Astrocyte (in vitro differentiated cells and primary cell): ENCODE data around the gene DAB2. TPM values are rescaled to one million over a fixed set of nuclear protein-coding genes. Genes with fewer than 3 reads are reported as not detected.

Experiments used
- DNase-seq: peaks from one replicate; pipeline ENCODE4 v3.0.0-alpha.2; 2010; ENCODE audit warnings: low read depth
- FAIRE-seq: peaks from 2 replicates; lab custom pipeline; 2011; peaks lifted over from hg19 to GRCh38; lab: Jason Lieb, UNC
- H2AFZ ChIP-seq: 2 replicates; pipeline ENCODE4 v1.6.0; 2012; ENCODE audit warnings: low read depth, low read length, inconsistent platforms
- H3K27ac ChIP-seq: 2 replicates; pipeline ENCODE4 v1.5.1; 2011; ENCODE audit warnings: low read depth, low read length, inconsistent platforms
- H3K27me3 ChIP-seq: 2 replicates; pipeline ENCODE4 v1.6.0; 2011; ENCODE audit warnings: low read length, inconsistent platforms; ENCODE audit not compliant: insufficient read depth
- H3K36me3 ChIP-seq: 2 replicates; pipeline ENCODE4 v1.5.1; 2011; ENCODE audit warnings: low read length, inconsistent platforms; ENCODE audit not compliant: insufficient read depth
- H3K4me1 ChIP-seq: 2 replicates; pipeline ENCODE4 v1.5.1; 2011; ENCODE audit warnings: low read length, inconsistent platforms; ENCODE audit not compliant: insufficient read depth
- H3K4me2 ChIP-seq: 2 replicates; pipeline ENCODE4 v1.6.0; 2012; ENCODE audit warnings: low read length, inconsistent platforms
- H3K4me3 ChIP-seq: 2 replicates; pipeline ENCODE4 v1.5.1; 2011; ENCODE audit warnings: low read depth, mild to moderate bottlenecking, low read length, inconsistent platforms; ENCODE audit not compliant: insufficient read depth
- H3K79me2 ChIP-seq: 2 replicates; pipeline ENCODE4 v1.6.0; 2012; ENCODE audit warnings: mild to moderate bottlenecking, low read length, inconsistent platforms; ENCODE audit not compliant: insufficient read depth
- H3K9ac ChIP-seq: 2 replicates; pipeline ENCODE4 v1.6.0; 2012; ENCODE audit warnings: mild to moderate bottlenecking, low read length, inconsistent platforms
- H3K9me3 ChIP-seq: 2 replicates; pipeline ENCODE4 v1.5.1; 2012; ENCODE audit warnings: low read depth, mild to moderate bottlenecking, low read length, inconsistent platforms; ENCODE audit not compliant: insufficient read depth
- H4K20me1 ChIP-seq: 2 replicates; pipeline ENCODE4 v1.6.0; 2012; ENCODE audit warnings: low read length, inconsistent platforms; ENCODE audit not compliant: insufficient read depth
- H3K27ac Mint-ChIP-seq: one replicate; pipeline ENCODE4 v1.8.0; 2021; ENCODE audit warnings: mild to moderate bottlenecking, mixed read lengths; ENCODE audit not compliant: unreplicated experiment
- H3K27me3 Mint-ChIP-seq: one replicate; pipeline ENCODE4 v1.8.0; 2021; ENCODE audit warnings: low read depth, mixed read lengths; ENCODE audit not compliant: unreplicated experiment
- H3K36me3 Mint-ChIP-seq: one replicate; pipeline ENCODE4 v1.8.0; 2021; ENCODE audit warnings: low read depth, mixed read lengths; ENCODE audit not compliant: unreplicated experiment
- H3K4me1 Mint-ChIP-seq: one replicate; pipeline ENCODE4 v1.8.0; 2021; ENCODE audit warnings: low read depth, mixed read lengths; ENCODE audit not compliant: unreplicated experiment
- H3K4me3 Mint-ChIP-seq: one replicate; pipeline ENCODE4 v1.8.0; 2021; ENCODE audit warnings: mild to moderate bottlenecking, moderate library complexity, mixed read lengths; ENCODE audit not compliant: unreplicated experiment
- H3K9me3 Mint-ChIP-seq: one replicate; pipeline ENCODE4 v1.8.0; 2021; ENCODE audit warnings: mild to moderate bottlenecking, mixed read lengths; ENCODE audit not compliant: unreplicated experiment
- EZH2 ChIP-seq: IDR thresholded peaks from 2 replicates; pipeline ENCODE4 v1.6.1; 2012; ENCODE audit warnings: mild to moderate bottlenecking, low read length, inconsistent platforms; ENCODE audit not compliant: insufficient read depth
- total RNA-seq: library from RNA; stranded (reverse); gene quantifications from 2 replicates; pipeline ENCODE4 v1.2.1, GENCODE V29; 2021
- TF ChIP-seq, protein P1 (sequence below): IDR thresholded peaks from 2 replicates; pipeline ENCODE4 v1.5.1; 2011; ENCODE audit warnings: low read depth, mild to moderate bottlenecking, inconsistent platforms, low read length, moderate library complexity; ENCODE audit not compliant: insufficient read depth

The DAB2 gene
- total RNA-seq, 1 donor from 2014 or later: 84.5 TPM

DNA sequence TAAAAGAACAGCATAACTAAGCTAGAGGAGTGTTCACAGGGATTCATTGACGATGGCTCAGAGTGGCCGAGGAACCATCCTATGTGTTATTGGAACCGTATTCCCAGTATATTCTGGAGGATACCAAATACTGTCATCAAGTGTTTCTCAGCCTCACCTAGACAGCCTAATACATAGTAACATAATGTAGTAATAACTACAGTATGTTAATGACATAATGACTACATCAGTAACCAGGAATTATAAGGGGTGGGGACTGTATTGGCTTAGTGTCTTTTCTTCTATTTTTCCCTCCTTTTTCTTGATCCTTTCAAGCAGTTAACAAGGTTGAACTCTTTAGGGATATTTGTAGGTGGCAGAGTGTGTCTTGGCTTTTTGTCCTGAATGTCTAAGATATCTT lies 33.8 kb downstream of the DAB2 start:
- H3K4me1 ChIP-seq: peaks cover 12% of the 10 kb centered on the region
- no peaks in the 10 kb centered on the region for H3K27me3 ChIP-seq
- Mint-ChIP-seq H3K4me3 (no peak overlapping the region), H3K9me3 (no peaks in the 10 kb centered on the region), H3K27ac (no peak overlapping the region), H3K27me3 (no peaks in the 10 kb centered on the region), H3K36me3 (peaks cover 29% of the 10 kb centered on the region), H3K4me1 (peaks cover 10% of the 10 kb centered on the region)
- H2AFZ ChIP-seq: no peak overlapping the region
- no peaks in the 10 kb centered on the region for H4K20me1 ChIP-seq
- no peak overlapping the region for H3K4me2 ChIP-seq
- no peak overlapping the region for H3K9ac ChIP-seq
- FAIRE-seq (peak; percentile 26), DNase-seq (no peak)
- H3K27ac ChIP-seq: no peak overlapping the region
- no peak overlapping the region for H3K4me3 ChIP-seq
- peaks cover 73% of the 10 kb centered on the region for H3K36me3 ChIP-seq
- no peaks in the 10 kb centered on the region for H3K9me3 ChIP-seq
- TF ChIP-seq EZH2: no peak
- TF ChIP-seq, protein P1, sequence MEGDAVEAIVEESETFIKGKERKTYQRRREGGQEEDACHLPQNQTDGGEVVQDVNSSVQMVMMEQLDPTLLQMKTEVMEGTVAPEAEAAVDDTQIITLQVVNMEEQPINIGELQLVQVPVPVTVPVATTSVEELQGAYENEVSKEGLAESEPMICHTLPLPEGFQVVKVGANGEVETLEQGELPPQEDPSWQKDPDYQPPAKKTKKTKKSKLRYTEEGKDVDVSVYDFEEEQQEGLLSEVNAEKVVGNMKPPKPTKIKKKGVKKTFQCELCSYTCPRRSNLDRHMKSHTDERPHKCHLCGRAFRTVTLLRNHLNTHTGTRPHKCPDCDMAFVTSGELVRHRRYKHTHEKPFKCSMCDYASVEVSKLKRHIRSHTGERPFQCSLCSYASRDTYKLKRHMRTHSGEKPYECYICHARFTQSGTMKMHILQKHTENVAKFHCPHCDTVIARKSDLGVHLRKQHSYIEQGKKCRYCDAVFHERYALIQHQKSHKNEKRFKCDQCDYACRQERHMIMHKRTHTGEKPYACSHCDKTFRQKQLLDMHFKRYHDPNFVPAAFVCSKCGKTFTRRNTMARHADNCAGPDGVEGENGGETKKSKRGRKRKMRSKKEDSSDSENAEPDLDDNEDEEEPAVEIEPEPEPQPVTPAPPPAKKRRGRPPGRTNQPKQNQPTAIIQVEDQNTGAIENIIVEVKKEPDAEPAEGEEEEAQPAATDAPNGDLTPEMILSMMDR: no peak
- peaks cover 27% of the 10 kb centered on the region for H3K79me2 ChIP-seq

DNA sequence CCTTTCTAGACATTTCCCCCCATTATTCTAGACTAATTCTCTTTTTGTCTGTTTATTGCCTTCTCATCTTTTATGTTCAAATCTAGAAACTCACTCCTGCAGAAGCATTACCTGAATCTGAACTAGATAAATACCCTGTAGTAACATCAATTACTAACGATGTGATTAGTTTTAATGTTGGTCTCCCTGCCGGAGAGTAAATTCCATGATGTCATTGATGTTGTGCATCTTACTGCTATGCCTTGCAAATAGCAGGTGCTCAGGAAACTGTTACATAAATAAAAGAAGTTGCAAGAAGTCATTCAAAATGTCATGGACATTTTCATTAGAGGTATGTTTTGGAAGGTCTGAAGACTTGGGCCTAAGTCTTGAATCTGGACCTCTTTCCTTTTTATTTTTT lies 37.5 kb downstream of the DAB2 start:
- no peaks in the 10 kb centered on the region for H3K9me3 ChIP-seq
- H3K36me3 ChIP-seq: peaks cover 81% of the 10 kb centered on the region
- no peak for FAIRE-seq
- H3K27me3 ChIP-seq: no peaks in the 10 kb centered on the region
- no peaks in the 10 kb centered on the region for H3K9me3 Mint-ChIP-seq
- H3K9ac ChIP-seq: no peak overlapping the region
- H3K27me3 Mint-ChIP-seq: no peaks in the 10 kb centered on the region
- no peak overlapping the region for H2AFZ ChIP-seq
- no peak overlapping the region for H3K27ac ChIP-seq
- H3K4me1 ChIP-seq: no peaks in the 10 kb centered on the region
- H4K20me1 ChIP-seq: no peaks in the 10 kb centered on the region
- TF ChIP-seq EZH2: no peak
- TF ChIP-seq, protein P1: no peak
- no peak for DNase-seq
- H3K4me3 Mint-ChIP-seq: no peak overlapping the region
- H3K27ac Mint-ChIP-seq: no peak overlapping the region
- H3K79me2 ChIP-seq: no peaks in the 10 kb centered on the region
- H3K4me3 ChIP-seq: no peak overlapping the region
- H3K4me2 ChIP-seq: no peak overlapping the region
- no peaks in the 10 kb centered on the region for H3K4me1 Mint-ChIP-seq
- peaks cover 21% of the 10 kb centered on the region for H3K36me3 Mint-ChIP-seq

DNA sequence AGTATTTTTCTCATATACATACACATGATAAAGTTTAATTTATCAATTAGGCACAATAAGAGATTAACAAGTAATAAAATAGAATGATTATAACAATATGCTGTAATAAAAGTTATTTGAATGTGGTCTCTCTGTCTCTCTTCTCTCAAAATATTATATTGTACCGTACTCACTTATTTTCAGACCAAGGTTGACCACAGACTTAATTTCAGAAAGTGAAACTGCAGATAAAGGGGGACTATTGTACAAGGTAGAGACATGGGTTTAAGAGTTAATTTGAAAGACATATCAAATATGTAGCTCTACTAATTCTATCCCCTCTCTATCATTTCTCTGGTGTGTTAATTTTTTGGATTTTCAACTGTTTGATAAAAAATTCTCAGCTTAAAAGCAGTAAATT lies 40.5 kb downstream of the DAB2 start:
- no peak for FAIRE-seq
- no peak overlapping the region for H3K27ac Mint-ChIP-seq

More for the DNA sequence above, 40.5 kb downstream of the DAB2 start:
- no peak overlapping the region for H3K4me3 ChIP-seq
- H3K4me2 ChIP-seq: no peak overlapping the region
- Mint-ChIP-seq H3K27me3 (no peaks in the 10 kb centered on the region), H3K36me3 (peaks cover 19% of the 10 kb centered on the region), H3K4me3 (no peak overlapping the region), H3K4me1 (no peaks in the 10 kb centered on the region), H3K9me3 (no peaks in the 10 kb centered on the region)
- no peaks in the 10 kb centered on the region for H3K9me3 ChIP-seq
- H3K9ac ChIP-seq: no peak overlapping the region
- DNase-seq: no peak
- no peak overlapping the region for H2AFZ ChIP-seq
- peaks cover 80% of the 10 kb centered on the region for H3K36me3 ChIP-seq
- H3K4me1 ChIP-seq: no peaks in the 10 kb centered on the region
- no peaks in the 10 kb centered on the region for H3K79me2 ChIP-seq
- TF ChIP-seq, protein P1: no peak
- TF ChIP-seq EZH2: no peak
- H3K27me3 ChIP-seq: no peaks in the 10 kb centered on the region
- H4K20me1 ChIP-seq: no peaks in the 10 kb centered on the region
- H3K27ac ChIP-seq: no peak overlapping the region
